GM19463 (cell line): ENCODE measurements around the gene RAP2B.
"Not testable (repeated sequence)": the region's sequence is repeated elsewhere in the genome, so short reads cannot be mapped to it uniquely, and the experiment has no call there.

ENCODE experiments used
- ATAC-seq: cut with Tn5 transposase; IDR thresholded peaks from one replicate; pipeline ENCODE4 v1.9.1; 2021; ENCODE audit warnings: mild to moderate bottlenecking, moderate library complexity; ENCODE audit not compliant: unreplicated experiment

Gene RAP2B

DNA sequence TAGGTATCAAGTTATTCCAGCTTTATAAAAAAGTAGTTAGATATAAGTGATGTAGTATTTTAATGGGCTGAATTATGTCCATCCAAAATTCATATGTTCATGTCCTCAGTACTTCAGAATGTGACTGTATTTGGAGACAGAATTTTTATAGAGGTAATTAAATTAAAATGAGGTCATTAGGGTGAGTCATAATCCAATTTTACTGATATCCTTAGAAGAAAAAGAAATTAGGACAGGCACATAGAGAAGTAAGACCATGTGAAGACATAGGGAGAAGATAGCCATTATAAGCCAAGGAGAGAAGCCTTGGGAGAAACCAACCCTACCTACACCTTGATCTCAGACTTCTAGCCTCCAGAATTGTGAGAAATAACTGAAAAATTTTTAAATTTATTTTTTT lies 30.3 kb downstream of the RAP2B start:
- ATAC-seq, result no peak

DNA sequence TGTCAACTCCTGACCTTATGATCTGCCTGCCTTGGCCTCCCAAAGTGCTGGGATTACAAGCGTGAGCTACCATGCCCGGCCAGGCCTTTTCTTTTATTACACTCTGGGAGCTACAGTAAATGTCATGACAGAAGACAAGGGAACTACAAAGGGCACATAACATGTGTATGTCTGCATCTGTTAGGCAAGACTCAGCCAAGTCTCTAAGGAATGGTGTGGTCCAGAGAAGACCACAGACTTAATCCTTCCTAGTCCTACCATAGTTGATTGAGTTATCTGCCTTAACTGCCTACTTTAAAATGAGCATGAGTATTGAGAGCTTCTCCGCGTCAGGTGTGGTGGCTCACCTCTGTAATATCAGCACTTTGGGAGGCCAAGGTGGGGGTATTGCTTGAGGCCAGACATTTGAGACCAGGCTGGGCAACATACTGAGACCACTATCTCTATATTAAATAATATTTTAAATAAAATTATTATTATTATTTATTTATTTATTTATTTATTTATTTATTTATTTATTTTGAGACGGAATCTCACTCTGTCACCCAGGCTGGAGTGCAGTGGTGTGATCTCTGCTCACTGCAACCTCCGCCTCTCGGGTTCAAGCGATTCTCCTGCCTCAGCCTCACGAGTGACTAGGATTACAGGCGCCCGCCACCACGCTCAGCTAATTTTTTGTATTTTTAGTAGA lies 31.9 kb downstream of the RAP2B start:
- ATAC-seq, result not testable (repeated sequence)

DNA sequence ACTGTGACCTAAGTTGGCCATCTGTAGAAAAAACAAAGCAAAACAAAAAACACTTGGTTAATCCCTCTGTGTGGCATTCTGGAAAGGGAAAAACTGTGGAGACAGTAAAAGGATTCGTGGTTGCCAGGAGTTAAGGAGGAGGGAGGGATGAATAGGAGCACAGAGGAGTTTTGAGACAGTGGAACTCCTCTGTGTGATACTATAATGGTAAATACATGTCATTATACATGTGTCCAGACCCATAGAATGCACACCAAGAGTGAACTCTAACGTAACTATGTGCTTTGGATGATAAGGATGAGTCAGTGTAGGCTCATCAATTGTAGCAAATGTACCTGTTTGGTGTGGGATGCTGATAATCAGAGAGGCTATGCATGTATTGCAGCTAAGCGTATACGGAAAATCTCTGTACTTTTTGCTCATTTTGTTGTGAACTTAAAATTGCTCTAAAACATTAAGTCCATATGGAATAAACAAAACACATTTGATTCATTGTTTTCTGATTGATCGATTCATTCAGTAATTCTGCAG lies 33.4 kb downstream of the RAP2B start:
- ATAC-seq, result no peak

DNA sequence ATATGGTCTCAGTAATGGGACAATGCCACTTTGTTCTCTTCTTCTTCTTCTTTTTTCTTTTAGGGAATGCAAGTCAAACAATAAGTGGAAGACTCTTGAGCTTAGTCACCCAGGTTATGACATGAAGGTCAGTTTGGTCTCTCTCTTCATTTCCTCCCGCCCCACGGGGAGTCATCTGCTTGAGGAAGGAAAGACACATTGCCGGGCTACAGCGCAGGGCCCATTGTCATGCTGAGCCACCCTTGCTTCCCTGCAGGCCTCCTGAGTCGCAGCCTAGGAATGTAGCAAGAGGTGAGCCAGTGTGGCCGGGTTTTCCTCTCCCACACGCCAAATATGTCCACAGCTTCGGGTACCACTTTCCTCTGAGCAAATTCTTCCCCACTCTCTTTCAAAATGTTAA lies 47.6 kb downstream of the RAP2B start:
- ATAC-seq, result no peak

DNA sequence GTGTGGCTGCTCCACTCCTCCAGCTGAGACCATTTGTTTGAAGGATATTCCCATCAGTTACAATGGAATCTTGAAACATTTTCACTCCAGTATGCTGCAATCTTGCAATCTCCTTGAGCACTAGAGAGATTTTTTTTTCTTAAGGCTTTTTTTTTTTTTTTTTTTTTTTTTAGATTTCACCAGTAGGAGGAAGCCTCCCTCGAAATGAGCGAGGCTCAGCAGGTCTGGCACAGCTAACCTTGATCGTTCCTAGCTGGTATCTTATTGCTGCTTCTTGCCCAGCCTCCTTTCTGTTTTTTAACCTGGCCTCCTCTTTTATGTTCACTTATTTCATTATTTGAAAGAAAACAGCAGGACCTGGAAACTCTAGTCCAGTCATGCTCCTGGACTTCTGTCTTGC lies 48.1 kb downstream of the RAP2B start:
- no peak for ATAC-seq

DNA sequence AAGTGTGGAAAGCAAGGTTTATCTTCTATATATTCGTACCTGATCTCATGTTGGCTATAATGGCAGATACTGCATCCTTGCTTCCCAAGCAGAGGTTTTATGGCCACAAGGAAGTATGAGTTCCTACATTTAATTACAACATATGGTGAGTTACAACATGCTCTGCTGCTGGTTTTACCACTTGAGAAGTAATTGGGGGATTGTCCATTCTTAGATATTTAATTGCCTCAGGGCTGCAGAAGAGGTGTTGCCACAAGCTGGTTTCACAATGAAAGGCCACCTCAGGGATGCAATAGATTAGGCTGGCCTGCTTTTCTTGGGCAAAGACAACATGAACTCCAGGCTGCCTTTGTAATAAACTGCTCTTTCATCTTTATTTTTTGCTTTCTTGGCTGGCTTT lies 48.6 kb downstream of the RAP2B start:
- ATAC-seq, result no peak

DNA sequence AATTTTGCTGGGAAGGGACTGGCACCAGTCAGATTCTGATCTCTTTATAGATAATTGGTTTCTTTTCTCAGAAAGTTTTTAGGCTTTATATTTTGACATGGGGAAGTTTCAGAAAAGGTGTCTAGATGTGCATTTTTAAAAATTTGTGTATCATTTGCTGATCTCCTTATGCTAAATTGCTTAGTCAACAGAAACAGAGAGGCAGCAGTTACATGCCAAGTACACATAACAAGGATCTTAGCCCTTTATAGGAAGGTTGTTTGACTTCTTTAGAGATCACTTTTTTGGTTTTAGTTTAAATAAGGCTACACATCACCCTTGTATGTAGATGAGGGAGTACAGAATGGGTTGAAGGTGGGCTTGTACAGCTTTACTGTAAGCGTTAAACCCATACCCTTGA lies 53.5 kb downstream of the RAP2B start:
- no peak for ATAC-seq

DNA sequence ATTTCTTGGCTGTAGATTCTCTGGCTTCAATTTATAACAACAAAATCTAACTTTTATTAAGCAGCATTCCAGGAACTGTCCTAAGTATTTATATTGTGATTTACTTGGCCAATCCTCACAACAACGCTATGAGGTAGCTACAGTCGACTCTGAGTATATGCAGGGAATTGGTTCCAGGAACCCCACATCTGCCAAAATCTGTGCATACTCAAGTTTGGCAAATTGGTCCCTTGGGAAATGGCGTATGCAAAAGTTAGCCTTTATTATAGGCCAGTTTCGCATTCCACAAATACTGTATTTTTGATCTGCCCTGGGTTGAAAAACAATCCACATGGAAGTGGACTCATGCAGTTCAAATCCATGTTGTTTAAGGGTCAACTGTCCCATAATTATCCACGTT lies 53.9 kb downstream of the RAP2B start:
- no peak for ATAC-seq

DNA sequence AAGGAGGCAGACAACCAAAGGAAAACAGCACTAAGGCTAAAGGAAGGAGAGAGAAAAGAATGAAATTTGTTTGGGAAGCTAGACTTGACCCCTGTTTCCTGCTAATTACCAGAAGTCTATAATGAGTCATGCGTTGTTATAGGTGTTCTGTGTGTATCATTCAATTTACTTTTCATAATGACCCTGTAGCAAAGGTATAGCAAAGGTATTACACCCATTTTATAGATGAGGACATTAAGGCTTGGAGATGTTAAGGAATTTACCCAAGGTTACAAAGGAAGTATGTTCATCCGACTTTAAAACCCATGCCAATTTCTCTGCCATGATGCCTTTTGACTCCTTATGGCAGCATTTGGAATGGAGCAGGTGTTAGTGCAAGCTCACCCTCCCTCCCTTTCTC lies 54.9 kb downstream of the RAP2B start:
- no peak for ATAC-seq

DNA sequence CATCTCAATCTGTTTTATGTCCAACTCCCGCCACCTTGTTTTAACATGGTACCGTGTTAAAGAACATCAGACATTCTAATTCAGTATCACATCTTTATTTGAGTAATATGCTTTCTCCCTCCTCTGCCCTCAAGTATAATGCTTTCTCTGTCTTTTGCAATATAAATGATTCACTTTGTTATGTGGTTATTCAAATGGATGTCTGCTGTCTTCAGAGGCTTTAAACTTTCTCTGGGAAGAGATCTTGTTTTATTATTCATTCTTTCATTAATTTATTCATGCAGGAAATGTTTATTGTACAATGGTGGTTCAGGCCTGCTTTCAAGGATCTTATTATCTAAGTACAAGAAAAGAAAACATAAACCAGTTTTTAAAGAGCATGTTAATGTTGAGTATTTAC lies 57.1 kb downstream of the RAP2B start:
- no peak for ATAC-seq
